Stimulated activated naive CD8-positive, alpha-beta T cell treated with anti-CD3 and anti-CD28 coated beads, Interleukin-15, amount 100 ng/mL, for 72 hours (primary cell): ENCODE data around the gene UROS.

Experiments
- ATAC-seq: fragments of 150-1000 bp; cut with Tn5 transposase; 2 replicates; pipeline ENCODE4 v1.10.0; 2021; ENCODE audit warnings: mild to moderate bottlenecking, moderate library complexity
- DNase-seq, 2 donors: peaks; one replicate each; pipeline ENCODE4 v3.0.0; 2021 to 2022
- H3K27ac Mint-ChIP-seq, 2 donors: one replicate each; pipeline ENCODE4 v1.8.0; 2022; ENCODE audit warnings: mild to moderate bottlenecking in 2 of 2, mixed read lengths in 2 of 2, moderate library complexity in 2 of 2
- H3K27me3 Mint-ChIP-seq: one replicate; pipeline ENCODE4 v1.8.0; 2022; ENCODE audit warnings: mixed read lengths
- H3K4me1 Mint-ChIP-seq: one replicate; pipeline ENCODE4 v1.8.0; 2022; ENCODE audit warnings: mild to moderate bottlenecking, mixed read lengths
- H3K4me3 Mint-ChIP-seq, 2 donors: one replicate each; pipeline ENCODE4 v1.8.0; 2022; ENCODE audit warnings: mild to moderate bottlenecking in 2 of 2, mixed read lengths in 2 of 2, moderate library complexity in 1 of 2
- H3K9me3 Mint-ChIP-seq, 2 donors: one replicate each; pipeline ENCODE4 v1.8.0; 2022; ENCODE audit warnings: mixed read lengths in 2 of 2

Gene UROS

DNA sequence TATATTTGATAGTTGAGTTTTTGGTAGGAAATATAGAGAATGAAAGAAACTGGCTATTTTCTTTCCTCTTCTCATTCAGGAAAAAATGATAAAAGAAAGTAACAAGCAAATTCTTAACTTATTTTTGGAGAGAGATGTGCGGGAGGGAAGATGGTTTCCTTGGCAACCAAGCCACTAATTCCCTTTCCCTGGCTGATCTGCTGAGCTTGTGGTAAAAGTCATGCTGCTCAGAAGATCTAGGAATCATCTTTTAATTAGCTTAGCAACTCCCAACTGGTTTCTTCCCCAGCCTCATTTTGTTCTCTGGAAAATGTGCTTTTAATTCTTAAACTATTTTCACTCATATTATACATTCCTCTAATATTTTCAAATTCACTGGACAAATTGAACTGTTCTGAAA, 11.8 kb downstream of the UROS start:
- Mint-ChIP-seq H3K27me3 (no peaks in the 10 kb centered on the region), H3K9me3 (no peaks in the 10 kb centered on the region), H3K4me3 (no peak overlapping the region), H3K4me1 (no peaks in the 10 kb centered on the region), H3K27ac (no peak overlapping the region)
- DNase-seq (no peak), ATAC-seq (no peak)

DNA sequence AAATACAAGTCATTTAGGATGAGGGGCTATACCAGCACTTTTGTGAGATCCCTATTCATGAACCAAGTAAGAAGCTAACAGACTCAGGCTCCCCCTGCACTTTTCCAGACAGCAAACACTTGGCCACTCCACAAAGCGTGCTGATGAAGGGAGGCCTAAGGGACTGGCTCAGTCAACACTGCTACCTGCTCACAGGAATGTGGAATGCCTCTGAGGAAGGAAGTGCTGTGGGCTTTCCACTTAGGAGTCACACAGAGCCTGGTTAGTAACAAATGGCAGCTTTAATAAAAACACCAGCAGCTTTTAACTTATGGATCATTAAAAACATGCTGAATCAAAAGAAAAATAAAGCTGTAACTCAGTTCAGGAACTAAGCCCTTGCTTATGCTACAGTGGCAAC, 15.0 kb downstream of the UROS start:
- Mint-ChIP-seq H3K4me1 (peaks cover 1% of the 10 kb centered on the region), H3K4me3 (no peak overlapping the region), H3K9me3 (no peaks in the 10 kb centered on the region), H3K27me3 (no peaks in the 10 kb centered on the region), H3K27ac (no peak overlapping the region)
- DNase-seq = no peak
- ATAC-seq = no peak

DNA sequence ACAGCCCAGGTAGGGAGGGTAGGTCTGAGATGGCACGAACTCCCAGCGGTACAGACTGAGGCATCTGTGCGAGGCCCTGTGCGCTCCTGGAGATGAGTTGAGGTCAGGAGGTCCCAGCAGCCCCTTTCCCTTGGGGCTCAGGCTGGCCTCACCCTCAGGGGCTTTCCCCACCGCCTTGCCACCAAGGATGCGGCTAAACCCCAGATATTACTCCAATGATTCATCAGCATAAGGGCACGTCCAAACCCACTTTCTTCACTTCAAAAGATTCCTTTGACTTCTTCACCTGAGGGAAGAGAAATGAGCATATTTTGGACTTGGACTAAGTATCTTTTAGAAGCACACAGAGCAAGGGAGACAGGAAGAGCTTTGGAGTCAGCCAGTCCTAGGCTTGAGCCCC, 20.3 kb downstream of the UROS start:
- Mint-ChIP-seq H3K9me3 (no peaks in the 10 kb centered on the region), H3K4me3 (no peak overlapping the region), H3K27me3 (no peaks in the 10 kb centered on the region), H3K27ac (no peak overlapping the region), H3K4me1 (peaks cover 6% of the 10 kb centered on the region)
- ATAC-seq (no peak), DNase-seq (no peak)

DNA sequence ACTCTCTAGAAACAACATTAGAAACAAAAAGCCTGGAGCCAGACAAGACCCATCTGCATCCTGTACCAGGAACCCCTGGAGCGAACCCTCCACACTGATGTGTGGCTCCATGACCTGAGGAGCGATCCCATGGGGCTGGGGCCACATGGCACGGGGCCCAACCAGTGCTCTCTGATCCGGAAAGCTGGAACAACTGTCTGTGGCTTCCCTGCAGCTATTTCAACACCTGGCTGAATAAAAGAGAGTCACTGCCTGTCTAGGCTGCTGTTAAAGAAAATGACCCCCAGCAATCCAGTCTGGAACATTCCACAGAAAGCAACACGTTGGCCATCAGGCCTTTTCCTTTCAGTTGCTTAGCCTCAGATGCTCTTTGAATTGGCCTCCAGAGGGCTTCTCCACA, 20.9 kb downstream of the UROS start:
- ATAC-seq = no peak
- H3K27ac Mint-ChIP-seq = peak overlapping the region in 1 of 2 donors; percentile 12
- no peak overlapping the region for H3K4me3 Mint-ChIP-seq
- peaks cover 6% of the 10 kb centered on the region for H3K4me1 Mint-ChIP-seq
- no peaks in the 10 kb centered on the region for H3K9me3 Mint-ChIP-seq
- H3K27me3 Mint-ChIP-seq = no peaks in the 10 kb centered on the region
- no peak for DNase-seq

DNA sequence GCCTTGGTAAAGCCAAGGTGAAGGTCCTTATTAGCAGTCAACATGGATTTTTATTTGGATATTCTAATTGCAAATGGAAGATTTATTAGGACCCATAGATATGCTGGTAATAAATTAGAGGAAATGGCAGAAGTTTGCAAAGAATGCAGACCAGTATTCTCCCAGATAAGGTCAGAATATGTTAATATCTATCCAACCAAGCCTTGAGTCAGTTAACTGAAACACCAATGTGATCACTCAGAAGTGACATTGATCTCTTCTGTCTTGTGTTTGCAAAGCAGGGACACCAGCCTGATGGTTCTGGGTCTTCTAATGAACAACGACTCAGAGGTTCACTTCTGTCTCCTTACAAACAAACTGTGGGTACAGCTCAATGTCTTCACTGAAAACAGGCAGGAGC, 21.5 kb downstream of the UROS start:
- no peak for DNase-seq
- Mint-ChIP-seq H3K9me3 (no peaks in the 10 kb centered on the region), H3K27me3 (no peaks in the 10 kb centered on the region), H3K4me1 (peaks cover 6% of the 10 kb centered on the region), H3K27ac (no peak overlapping the region), H3K4me3 (no peak overlapping the region)
- ATAC-seq = no peak

DNA sequence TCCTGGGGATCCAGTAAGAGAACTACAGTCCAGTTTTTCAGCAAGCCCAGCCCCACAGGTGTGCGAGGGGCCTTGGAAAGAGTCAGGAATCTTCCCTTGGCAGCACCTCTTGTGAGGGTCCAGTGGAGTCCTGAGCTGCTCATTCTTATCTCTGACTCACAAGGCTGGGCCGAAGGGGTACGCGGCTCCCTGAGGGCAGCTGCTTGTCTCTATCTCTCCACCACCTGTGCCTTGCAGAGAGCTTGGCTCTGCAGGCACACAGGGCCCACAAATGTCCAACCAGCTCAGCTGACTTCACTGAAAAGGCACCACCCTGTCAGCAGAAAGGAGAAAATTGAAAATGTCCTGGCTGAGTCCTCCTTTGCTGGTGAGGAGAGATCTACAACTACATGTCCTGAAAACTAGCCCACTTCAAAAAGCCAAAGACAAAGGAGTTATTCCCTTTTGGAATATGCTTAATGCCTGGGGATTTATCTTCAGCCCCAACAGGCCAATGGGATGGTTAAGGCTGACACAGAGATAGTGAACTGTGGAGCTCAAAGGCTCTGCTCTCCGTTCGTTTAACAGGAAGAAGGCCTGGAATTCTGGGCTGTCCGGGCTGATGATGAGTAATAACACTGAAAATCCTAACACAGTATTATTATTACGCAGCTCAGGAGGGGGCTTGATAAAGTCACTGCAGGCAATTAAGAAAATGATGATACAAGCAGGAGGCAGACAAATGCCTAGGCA, 23.4 kb downstream of the UROS start:
- DNase-seq (no peak), ATAC-seq (no peak)
- Mint-ChIP-seq H3K27ac (no peak overlapping the region), H3K9me3 (no peaks in the 10 kb centered on the region), H3K4me3 (no peak overlapping the region), H3K27me3 (no peaks in the 10 kb centered on the region), H3K4me1 (peaks cover 6% of the 10 kb centered on the region)

DNA sequence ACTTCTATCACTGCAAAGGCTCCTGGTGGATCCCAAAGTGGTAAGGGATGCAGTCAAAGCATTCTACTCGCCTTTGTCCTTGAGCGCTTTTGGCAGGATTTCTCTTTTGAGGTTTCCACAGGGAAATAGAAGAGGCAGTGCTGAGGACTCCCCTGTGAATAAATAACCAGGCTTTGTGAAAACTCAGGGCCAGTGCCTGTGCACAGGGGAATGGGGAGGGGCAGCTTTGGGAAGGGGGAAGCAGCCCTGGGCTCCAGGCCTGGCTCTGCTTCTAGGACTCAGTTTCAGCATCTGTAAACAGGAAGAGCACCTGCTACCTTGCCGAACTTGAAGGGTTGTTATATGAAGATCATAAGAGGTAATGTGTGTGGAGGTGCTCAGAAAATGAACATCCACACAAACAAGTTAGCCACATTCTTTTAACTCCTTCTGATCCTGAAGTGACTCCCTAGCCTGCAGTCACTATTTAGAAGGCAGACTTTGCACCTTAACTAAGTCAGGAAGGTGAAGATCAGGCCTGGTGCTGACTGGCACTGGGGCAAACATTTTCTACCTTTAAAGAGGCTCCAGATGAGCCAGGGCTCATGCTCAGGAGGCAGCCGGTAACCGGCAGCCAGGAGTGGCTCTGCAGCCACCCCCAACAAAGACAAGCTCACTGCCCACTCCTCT, 24.9 kb downstream of the UROS start:
- Mint-ChIP-seq H3K4me1 (peaks cover 6% of the 10 kb centered on the region), H3K4me3 (no peak overlapping the region), H3K9me3 (no peaks in the 10 kb centered on the region), H3K27me3 (no peaks in the 10 kb centered on the region), H3K27ac (peak overlapping the region in 1 of 2 donors; percentile 71)
- no peak for DNase-seq
- no peak for ATAC-seq

DNA sequence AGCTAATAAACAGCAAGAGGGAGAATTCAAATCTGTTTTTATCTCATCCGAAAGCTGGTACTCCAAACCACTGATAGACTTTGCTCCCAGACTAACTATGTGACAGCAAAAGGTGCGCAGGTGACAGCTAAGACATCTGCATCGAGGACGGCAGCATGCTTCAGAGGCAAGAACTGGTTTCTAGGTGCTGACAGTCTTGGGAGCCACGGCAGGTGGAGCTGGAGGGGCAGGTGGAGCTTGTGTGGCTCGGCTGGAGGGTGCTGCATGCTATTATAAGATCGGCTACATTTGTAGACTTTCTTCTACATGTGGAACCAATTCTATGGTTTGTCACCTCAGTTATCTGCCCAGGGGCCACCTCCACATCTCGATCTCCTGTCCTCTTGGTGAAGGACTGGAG, 25.6 kb downstream of the UROS start:
- no peaks in the 10 kb centered on the region for H3K27me3 Mint-ChIP-seq
- no peaks in the 10 kb centered on the region for H3K4me1 Mint-ChIP-seq
- no peak overlapping the region for H3K27ac Mint-ChIP-seq
- H3K4me3 Mint-ChIP-seq = no peak overlapping the region
- ATAC-seq = no peak
- H3K9me3 Mint-ChIP-seq = no peaks in the 10 kb centered on the region
- no peak for DNase-seq

DNA sequence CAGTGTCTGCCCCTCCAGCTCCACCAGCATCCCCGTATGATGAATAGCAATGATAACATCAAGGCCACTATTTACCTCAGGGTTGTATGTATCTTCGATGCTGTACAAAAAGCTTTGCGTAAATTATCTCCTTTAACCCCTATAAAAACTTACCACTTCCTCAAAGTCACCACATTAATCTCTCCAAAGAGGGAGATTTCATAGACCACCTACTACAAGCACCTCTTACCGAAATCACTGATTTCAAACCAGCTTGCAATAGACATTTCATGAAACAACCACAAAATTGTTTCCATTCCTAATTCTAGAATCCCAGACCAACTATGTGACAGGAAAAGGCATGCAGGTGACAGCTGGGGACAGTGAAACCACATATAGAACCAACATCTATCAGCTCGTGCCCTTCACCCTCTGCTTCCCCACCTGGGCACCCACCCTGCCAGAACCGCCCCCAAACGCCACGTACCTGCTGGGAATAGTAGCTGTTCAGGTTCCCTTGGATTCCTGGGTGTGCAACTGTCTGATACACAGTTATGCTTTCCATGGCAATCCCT, 27.3 kb downstream of the UROS start:
- Mint-ChIP-seq H3K27ac (peak overlapping the region in 1 of 2 donors; percentile 65), H3K9me3 (no peaks in the 10 kb centered on the region), H3K27me3 (no peaks in the 10 kb centered on the region), H3K4me3 (no peak overlapping the region), H3K4me1 (no peaks in the 10 kb centered on the region)
- ATAC-seq (no peak), DNase-seq (no peak)

DNA sequence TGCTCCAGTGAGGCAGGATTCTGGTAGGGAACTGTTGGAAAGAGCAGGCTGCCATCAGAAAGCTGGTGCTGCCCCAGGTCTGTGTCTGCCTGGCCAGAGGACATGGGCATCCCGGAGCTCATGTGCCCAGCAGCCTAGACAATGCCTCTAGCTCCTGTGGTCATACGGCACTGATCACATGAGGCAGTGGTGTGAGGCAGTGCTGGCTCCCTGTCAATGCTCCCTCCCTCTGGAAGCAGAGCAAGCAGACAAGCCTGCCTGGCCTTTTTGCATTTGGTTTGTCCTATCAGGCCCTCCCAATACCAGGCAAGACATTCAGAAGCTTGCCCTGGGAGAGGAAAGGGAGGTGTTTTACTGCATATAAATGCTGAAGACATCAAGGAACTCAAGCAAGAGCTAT, 27.9 kb downstream of the UROS start:
- no peak overlapping the region for H3K27ac Mint-ChIP-seq
- no peak for DNase-seq
- no peaks in the 10 kb centered on the region for H3K4me1 Mint-ChIP-seq
- no peaks in the 10 kb centered on the region for H3K9me3 Mint-ChIP-seq
- ATAC-seq = no peak
- no peaks in the 10 kb centered on the region for H3K27me3 Mint-ChIP-seq
- no peak overlapping the region for H3K4me3 Mint-ChIP-seq

DNA sequence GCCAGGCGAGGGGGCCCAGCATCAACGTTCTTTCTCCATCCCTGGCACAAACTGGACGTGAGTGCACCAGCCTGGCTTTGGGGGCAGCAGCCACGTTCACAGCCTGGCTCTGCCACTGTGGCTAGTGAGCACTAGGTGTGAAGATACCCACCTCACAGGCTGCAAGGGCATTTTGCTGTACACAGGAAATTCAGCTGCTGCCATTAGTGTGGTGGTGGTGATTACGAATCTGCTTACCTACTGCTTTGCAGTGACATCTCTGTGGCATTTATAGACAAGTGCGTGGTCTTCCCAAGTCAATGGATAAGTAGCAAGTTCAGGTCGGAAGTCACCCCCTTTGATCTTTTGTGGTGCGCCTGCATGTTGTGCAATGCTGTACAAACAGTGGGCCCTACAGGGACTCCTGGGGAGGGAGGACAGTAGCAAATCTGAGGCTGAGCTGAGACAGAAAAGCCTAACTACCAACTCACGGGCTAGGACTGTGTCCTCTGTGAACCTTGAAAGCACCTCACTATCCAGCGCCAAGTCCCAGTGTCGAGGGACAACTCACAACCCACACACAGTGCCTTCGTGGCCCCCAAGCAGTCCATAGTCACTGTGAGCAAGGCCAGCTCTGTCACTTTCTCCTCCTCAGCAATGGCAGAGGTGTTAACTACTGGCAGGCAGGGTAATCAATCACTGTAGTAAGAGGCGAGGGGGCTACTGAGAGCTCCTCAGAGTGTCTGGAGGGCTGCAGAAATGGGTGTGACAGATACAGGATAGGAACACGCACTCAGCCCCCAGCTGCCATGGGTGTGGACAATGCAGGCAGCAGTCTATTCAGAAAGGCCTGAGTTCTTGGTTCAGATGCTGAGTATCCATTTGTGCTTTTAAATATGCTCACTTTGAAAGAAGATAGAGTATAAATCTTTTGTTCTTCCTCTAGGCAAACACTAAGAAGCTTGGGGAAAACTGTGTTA, 30.4 kb downstream of the UROS start:
- H3K27ac Mint-ChIP-seq = no peak overlapping the region
- H3K4me3 Mint-ChIP-seq = no peak overlapping the region
- no peak for ATAC-seq

DNA sequence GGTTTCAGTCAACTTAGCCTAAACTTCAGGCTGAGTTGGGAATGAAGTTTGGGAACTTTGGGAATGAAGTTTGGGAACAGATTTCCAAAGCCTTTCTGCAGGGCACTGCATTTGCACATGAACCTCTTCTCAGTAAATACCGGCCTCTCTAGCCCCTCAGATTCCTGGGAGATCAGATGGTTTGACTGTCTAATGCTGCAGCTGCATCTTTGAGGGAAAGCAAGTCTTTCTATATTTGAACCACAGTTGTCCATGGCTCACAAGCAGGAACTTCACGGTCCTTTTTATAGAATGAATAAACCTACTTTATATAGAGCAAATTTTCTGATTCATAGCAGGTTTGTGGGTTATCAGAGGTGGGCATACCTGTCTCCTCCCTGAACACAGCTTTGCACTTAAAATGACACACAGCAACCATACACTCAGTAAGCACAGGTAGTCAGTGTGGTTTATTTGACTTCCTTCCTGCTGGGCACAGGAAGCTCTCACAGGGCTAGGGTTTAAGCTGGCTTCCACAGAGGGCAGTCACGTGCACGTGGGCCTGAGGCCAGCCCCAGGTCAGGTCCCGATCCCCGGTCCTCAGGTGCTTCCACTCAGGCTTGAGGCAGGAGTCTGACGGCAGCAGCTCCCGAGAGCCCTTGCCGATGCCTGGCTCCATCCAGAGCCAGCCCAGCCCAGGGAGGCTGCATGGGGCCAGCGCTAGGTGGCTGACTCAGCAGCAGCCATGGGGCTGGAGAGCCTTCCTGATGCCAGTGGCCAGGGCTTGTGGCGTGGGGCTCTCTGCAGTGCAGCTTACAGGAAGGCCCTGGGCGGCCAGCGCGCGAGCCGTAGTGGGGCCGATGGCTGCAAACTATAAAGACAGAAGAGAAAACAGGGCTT, 34.7 kb downstream of the UROS start:
- Mint-ChIP-seq H3K27ac (peak overlapping the region; percentile 54 to 88), H3K4me3 (peak overlapping the region in 1 of 2 donors; percentile 32), H3K9me3 (no peaks in the 10 kb centered on the region), H3K27me3 (no peaks in the 10 kb centered on the region), H3K4me1 (peaks cover 30% of the 10 kb centered on the region)
- ATAC-seq = peak; percentile 82
- DNase-seq = no peak

More for the DNA sequence above, 30.4 kb downstream of the UROS start:
- Mint-ChIP-seq H3K4me1 (peaks cover 17% of the 10 kb centered on the region), H3K27me3 (no peaks in the 10 kb centered on the region), H3K9me3 (no peaks in the 10 kb centered on the region)
- no peak for DNase-seq

DNA sequence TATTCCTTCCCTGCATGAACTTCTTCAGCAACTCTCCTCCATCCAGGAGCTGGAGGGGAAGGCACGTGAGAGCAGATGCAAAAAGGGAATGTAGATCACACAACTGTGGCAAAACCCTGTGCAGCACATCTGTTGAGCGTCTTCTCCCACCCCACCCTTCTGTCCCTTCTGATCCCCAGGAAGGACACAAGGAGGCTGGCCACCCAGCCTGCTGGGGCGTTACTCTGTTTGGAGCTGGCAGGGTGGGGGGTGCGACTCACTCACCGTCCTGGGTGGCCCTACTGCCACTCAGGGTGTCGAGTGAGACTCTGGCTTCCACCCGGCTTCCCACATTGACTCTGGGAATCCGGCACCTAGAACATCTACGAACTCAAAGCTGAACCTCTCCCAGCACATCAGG, 37.3 kb downstream of the UROS start:
- Mint-ChIP-seq H3K27me3 (no peaks in the 10 kb centered on the region), H3K4me3 (no peak overlapping the region), H3K27ac (peak overlapping the region in 1 of 2 donors; percentile 48), H3K9me3 (no peaks in the 10 kb centered on the region), H3K4me1 (peaks cover 30% of the 10 kb centered on the region)
- DNase-seq (no peak), ATAC-seq (no peak)

DNA sequence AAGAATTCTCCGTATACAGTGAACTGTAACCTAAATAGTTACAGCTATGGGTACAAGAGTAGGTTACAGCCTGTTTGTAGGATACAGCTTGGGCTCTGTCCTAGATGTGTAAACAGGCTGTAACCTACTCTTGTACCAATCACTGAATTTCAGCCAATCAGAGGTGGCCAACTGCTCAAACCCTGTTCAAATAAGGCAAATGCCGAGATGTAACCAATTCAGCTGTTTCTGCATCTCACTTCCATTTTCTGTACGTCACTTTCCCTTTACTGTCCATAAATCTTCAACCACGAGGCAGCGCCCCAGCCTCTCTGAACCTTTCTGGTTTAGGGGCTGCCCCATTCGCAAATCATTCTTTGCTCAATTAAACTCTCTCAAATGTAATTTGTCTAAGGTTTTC, 39.1 kb downstream of the UROS start:
- Mint-ChIP-seq H3K4me1 (peaks cover 26% of the 10 kb centered on the region), H3K4me3 (no peak overlapping the region), H3K27me3 (no peaks in the 10 kb centered on the region), H3K9me3 (no peaks in the 10 kb centered on the region), H3K27ac (no peak overlapping the region)
- ATAC-seq (no peak), DNase-seq (no peak)

DNA sequence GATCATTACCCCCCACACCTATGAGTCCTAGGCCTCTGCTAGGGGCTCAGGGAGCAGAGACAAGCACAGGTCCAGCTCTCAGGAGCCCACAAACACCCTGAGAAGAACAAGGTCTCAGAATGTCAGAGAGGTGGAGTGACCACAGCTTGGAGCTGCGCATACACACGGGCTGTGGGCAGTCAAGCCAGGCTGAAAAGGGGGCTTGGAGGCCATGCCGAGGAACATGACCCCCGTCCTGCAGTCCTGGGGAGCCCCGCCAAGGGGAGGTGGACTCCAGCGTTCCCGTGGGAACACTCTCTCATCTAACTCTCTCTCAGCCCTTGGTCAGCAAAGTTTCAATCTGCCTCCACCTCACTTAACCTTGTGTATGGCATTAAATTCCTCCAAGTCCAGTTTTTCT, 39.6 kb downstream of the UROS start:
- H3K27me3 Mint-ChIP-seq = no peaks in the 10 kb centered on the region
- no peak overlapping the region for H3K4me3 Mint-ChIP-seq
- peaks cover 21% of the 10 kb centered on the region for H3K4me1 Mint-ChIP-seq
- H3K9me3 Mint-ChIP-seq = no peaks in the 10 kb centered on the region
- no peak for DNase-seq
- peak overlapping the region in 1 of 2 donors; percentile 44 for H3K27ac Mint-ChIP-seq
- ATAC-seq = no peak
